PC-3 (cell line): ENCODE measurements around the gene GTF2F2. TPM values are rescaled to one million over a fixed set of nuclear protein-coding genes. Genes with fewer than 3 reads are reported as not detected.

Source experiments
- ATAC-seq: fragments of 200-7000 bp; cut with Tn5 transposase; 2 replicates; pipeline ENCODE4 v1.9.1; 2020; ENCODE audit warnings: mild to moderate bottlenecking, moderate library complexity
- BruUV-seq: library from RNA; stranded (reverse); fragments of 400-500 nt; replicated peaks from 2 replicates; lab custom pipeline; 2021; lab: Mats Ljungman, UMichigan
- CTCF ChIA-PET: fragments of 300-600 bp; sonication (Branson Sonifier 250); formaldehyde crosslinking; loops from one replicate; lab custom pipeline; 2022; ENCODE audit warnings: antibody characterized with exemption; lab: Charles Lee
- POLR2A ChIA-PET: fragments of 300-600 bp; sonication (Branson Sonifier 250); formaldehyde crosslinking; loops from one replicate; lab custom pipeline; 2022; ENCODE audit warnings: antibody characterized with exemption; ENCODE audit not compliant: unreplicated experiment; lab: Charles Lee
- DNase-seq: peaks from one replicate; pipeline ENCODE4 v3.0.0-alpha.2; 2015
- H2AFZ ChIP-seq: fragments of 300-600 bp; sonication (generic); 2 replicates; pipeline ENCODE4 v1.6.0; 2016; ENCODE audit warnings: antibody characterized with exemption, low read length
- H3F3A ChIP-seq: fragments of 300-600 bp; sonication (generic); one replicate; pipeline ENCODE4 v1.6.0; 2017; ENCODE audit warnings: antibody characterized with exemption, low read length, control low read depth, mild to moderate bottlenecking; ENCODE audit not compliant: unreplicated experiment
- H3K27ac ChIP-seq: fragments of 300-600 bp; sonication (generic); 2 replicates; pipeline ENCODE4 v1.5.1; 2016; ENCODE audit warnings: mild to moderate bottlenecking, low read length
- H3K27me3 ChIP-seq: fragments of 300-600 bp; sonication (generic); 2 replicates; pipeline ENCODE4 v1.6.1; 2016; ENCODE audit warnings: low read length, mixed read lengths
- H3K36me3 ChIP-seq: fragments of 300-600 bp; sonication (generic); 2 replicates; pipeline ENCODE4 v1.6.1; 2016; ENCODE audit warnings: low read depth, mixed run types, low read length, mixed read lengths
- H3K4me1 ChIP-seq: fragments of 300-600 bp; sonication (generic); 2 replicates; pipeline ENCODE4 v1.5.1; 2016; ENCODE audit warnings: low read length; ENCODE audit not compliant: insufficient read depth
- H3K4me2 ChIP-seq: fragments of 300-600 bp; sonication (generic); 2 replicates; pipeline ENCODE4 v1.6.0; 2016; ENCODE audit warnings: low read length
- H3K4me3 ChIP-seq: fragments of 300-600 bp; sonication (generic); 2 replicates; pipeline ENCODE4 v1.5.1; 2016; ENCODE audit warnings: mild to moderate bottlenecking, low read length, mixed read lengths
- H3K79me2 ChIP-seq: fragments of 300-600 bp; sonication (generic); 2 replicates; pipeline ENCODE4 v1.6.1; 2017; ENCODE audit warnings: low read length, mixed read lengths
- H3K9ac ChIP-seq: fragments of 300-600 bp; sonication (generic); 2 replicates; pipeline ENCODE4 v1.6.0; 2016; ENCODE audit warnings: mild to moderate bottlenecking, low read length
- H3K9me2 ChIP-seq: fragments of 300-600 bp; sonication (generic); replicated peaks from 2 replicates; pipeline ENCODE4 v1.6.1; 2016; ENCODE audit warnings: mixed run types, low read length, mixed read lengths
- H3K9me3 ChIP-seq: fragments of 300-600 bp; sonication (generic); 2 replicates; pipeline ENCODE4 v1.6.1; 2016; ENCODE audit warnings: low read length, mixed read lengths
- H4K20me1 ChIP-seq: fragments of 300-600 bp; sonication (generic); 2 replicates; pipeline ENCODE4 v1.6.1; 2016; ENCODE audit warnings: low read length, mixed read lengths
- EZH2 ChIP-seq: fragments of 300-600 bp; sonication (generic); IDR thresholded peaks from one replicate; pipeline ENCODE4 v1.6.1; 2017; ENCODE audit warnings: antibody characterized with exemption, mild to moderate bottlenecking, low read length; ENCODE audit not compliant: unreplicated experiment
- EZH2phosphoT487 ChIP-seq: fragments of 300-600 bp; sonication (generic); IDR thresholded peaks from 2 replicates; pipeline ENCODE4 v1.6.1; 2018; ENCODE audit warnings: mild to moderate bottlenecking, antibody characterized with exemption, low read length, borderline replicate concordance
- intact Hi-C: fragments of 100-400 bp; cut with micrococcal nuclease; formaldehyde crosslinking; loops from 2 replicates; pipeline ENCODE4 v1.9.0; 2023
- total RNA-seq: library from RNA; depleted of rRNA; stranded (reverse); fragments of >200 nt; gene quantifications from 2 replicates; pipeline ENCODE4 v1.2.3, GENCODE V29; 2014
- TF ChIP-seq, protein P1 (sequence below): fragments of 300-600 bp; sonication (generic); conservative IDR thresholded peaks from 2 replicates; pipeline ENCODE4 v1.5.1; 2017; ENCODE audit warnings: antibody characterized with exemption, low read depth, mild to moderate bottlenecking, low read length

The GTF2F2 gene
- total RNA-seq, 1 experiment from 2014 or later = 28.3 TPM

DNA sequence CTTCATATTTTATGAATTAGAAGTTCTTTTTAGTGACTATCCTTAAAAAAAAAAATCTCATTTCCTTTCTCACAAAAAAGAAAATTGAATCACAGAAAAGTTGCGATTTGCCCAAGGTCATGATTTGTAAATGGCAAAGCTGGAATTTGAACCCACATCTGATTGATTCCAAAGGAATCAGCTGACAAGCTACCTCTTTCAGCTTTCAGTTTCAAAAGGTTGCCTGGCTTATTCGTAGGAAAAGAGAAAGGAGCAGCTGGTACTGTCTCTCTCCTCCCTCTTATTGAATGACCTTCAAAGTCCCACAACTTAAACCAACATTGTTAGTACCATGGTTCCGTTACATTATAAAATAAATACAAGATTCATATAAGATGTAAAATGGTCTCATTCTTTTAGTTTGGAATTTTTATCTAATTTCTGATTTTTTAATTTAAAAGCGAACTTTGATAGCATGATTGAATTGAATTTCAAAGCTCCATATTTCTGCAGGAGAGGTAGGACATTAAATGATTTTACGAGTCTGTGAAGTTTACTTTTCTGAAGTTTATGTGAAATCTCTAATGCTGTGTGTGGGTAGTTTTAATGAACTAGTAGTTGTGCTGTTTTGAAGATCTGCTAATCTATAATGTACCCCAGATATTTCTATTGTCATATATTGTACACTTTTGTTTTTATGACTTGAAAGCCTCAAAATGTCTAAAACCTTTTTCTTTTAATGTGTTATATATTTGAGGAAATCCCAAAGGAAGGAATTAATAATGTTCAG lies 99.0 kb downstream of the GTF2F2 start:
- Histone ChIP-seq H3K4me1 (peaks cover 31% of the 10 kb centered on the region), H4K20me1 (no peaks in the 10 kb centered on the region), H3K27me3 (no peaks in the 10 kb centered on the region), H3K36me3 (no peaks in the 10 kb centered on the region; the same call in 1 of the 2 replicates), H3K9ac (peak overlapping the region; percentile 64), H3K9me3 (no peaks in the 10 kb centered on the region), H3K27ac (peak overlapping the region; percentile 91), H3K4me2 (peak overlapping the region; percentile 78), H3K79me2 (peaks cover 58% of the 10 kb centered on the region), H3K9me2 (no peaks in the 10 kb centered on the region), H2AFZ (no peak overlapping the region), H3K4me3 (peak overlapping the region; percentile 45; the same call in 1 of the 2 replicates), H3F3A (peaks cover 3% of the 10 kb centered on the region)
- ATAC-seq (no peak), DNase-seq (peak; percentile 19)
- CTCF ChIA-PET = interaction anchor here (0.6 kb wide), 1 partner anchor 137 kb away, joined by 3 read pairs; no protein-coding TSS in a partner anchor
- TSS peak; percentile 96 for BruUV-seq
- TF ChIP-seq EZH2 = no peak
- no peak for TF ChIP-seq EZH2phosphoT487
- TF ChIP-seq, protein P1, sequence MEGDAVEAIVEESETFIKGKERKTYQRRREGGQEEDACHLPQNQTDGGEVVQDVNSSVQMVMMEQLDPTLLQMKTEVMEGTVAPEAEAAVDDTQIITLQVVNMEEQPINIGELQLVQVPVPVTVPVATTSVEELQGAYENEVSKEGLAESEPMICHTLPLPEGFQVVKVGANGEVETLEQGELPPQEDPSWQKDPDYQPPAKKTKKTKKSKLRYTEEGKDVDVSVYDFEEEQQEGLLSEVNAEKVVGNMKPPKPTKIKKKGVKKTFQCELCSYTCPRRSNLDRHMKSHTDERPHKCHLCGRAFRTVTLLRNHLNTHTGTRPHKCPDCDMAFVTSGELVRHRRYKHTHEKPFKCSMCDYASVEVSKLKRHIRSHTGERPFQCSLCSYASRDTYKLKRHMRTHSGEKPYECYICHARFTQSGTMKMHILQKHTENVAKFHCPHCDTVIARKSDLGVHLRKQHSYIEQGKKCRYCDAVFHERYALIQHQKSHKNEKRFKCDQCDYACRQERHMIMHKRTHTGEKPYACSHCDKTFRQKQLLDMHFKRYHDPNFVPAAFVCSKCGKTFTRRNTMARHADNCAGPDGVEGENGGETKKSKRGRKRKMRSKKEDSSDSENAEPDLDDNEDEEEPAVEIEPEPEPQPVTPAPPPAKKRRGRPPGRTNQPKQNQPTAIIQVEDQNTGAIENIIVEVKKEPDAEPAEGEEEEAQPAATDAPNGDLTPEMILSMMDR = no peak
- POLR2A ChIA-PET = interaction anchor here (0.5 to 0.7 kb wide), 2 partner anchors 15 to 78 kb away, joined by 3 to 8 read pairs; no protein-coding TSS in a partner anchor
- intact Hi-C loops = loop anchor here (2.0 to 5.0 kb wide), 2 partner anchors 57 to 172 kb away; no protein-coding TSS in a partner anchor

DNA sequence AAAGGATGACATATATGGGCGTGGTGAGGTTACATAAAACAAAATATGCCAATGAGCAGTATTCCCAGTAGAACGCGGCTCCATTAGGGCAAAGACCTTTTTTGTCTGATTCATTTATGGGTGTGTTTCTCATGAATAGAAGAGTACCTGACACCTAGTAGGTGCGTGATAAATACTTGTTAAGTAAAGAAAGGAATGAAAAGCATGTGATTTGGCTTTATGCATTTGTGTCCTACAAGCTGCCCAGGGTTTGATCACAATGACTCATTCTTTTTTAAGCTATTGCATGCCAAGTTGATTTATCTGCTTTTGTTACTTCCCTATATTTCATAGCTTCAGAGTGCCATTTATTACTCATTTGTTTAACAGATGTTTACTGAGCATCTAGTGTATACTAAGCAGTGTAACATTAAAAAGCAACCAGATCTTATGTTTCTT lies 99.6 kb downstream of the GTF2F2 start:
- peak overlapping the region; percentile 64; the same call in 1 of the 2 replicates for H3K9ac ChIP-seq
- DNase-seq = peak; percentile 93
- H3K79me2 ChIP-seq = peaks cover 63% of the 10 kb centered on the region
- H3K27me3 ChIP-seq = no peaks in the 10 kb centered on the region
- no peaks in the 10 kb centered on the region for H3K9me3 ChIP-seq
- ATAC-seq = peak; percentile 94
- H3K4me1 ChIP-seq = peaks cover 31% of the 10 kb centered on the region
- H3K9me2 ChIP-seq = no peaks in the 10 kb centered on the region
- intact Hi-C loops = loop anchor here (2.0 to 5.0 kb wide), 3 partner anchors 13 to 173 kb away; no protein-coding TSS in a partner anchor
- no TSS peak for BruUV-seq
- TF ChIP-seq EZH2phosphoT487 (no peak), EZH2 (no peak)
- TF ChIP-seq, protein P1 = no peak
- POLR2A ChIA-PET = interaction anchor here (0.5 kb wide), 1 partner anchor 15 kb away, joined by 3 read pairs; no protein-coding TSS in a partner anchor
- H3K36me3 ChIP-seq = peaks cover 3% of the 10 kb centered on the region
- no peaks in the 10 kb centered on the region for H4K20me1 ChIP-seq
- H3K4me3 ChIP-seq = peak overlapping the region; percentile 45; the same call in 1 of the 2 replicates
- CTCF ChIA-PET = interaction anchor here (0.6 kb wide), 1 partner anchor 137 kb away, joined by 3 read pairs; no protein-coding TSS in a partner anchor
- H3K4me2 ChIP-seq = peak overlapping the region; percentile 78
- H3K27ac ChIP-seq = peak overlapping the region; percentile 91
- H3F3A ChIP-seq = peaks cover 3% of the 10 kb centered on the region
- H2AFZ ChIP-seq = no peak overlapping the region
